ENCODE measurements around the gene TBXAS1. TPM values are rescaled to one million over a fixed set of nuclear protein-coding genes. Genes with fewer than 3 reads are reported as not detected.

The TBXAS1 gene
- total and polyA plus RNA-seq, 11 donors = 2.0 to 32.0 (median 4.7) TPM

DNA sequence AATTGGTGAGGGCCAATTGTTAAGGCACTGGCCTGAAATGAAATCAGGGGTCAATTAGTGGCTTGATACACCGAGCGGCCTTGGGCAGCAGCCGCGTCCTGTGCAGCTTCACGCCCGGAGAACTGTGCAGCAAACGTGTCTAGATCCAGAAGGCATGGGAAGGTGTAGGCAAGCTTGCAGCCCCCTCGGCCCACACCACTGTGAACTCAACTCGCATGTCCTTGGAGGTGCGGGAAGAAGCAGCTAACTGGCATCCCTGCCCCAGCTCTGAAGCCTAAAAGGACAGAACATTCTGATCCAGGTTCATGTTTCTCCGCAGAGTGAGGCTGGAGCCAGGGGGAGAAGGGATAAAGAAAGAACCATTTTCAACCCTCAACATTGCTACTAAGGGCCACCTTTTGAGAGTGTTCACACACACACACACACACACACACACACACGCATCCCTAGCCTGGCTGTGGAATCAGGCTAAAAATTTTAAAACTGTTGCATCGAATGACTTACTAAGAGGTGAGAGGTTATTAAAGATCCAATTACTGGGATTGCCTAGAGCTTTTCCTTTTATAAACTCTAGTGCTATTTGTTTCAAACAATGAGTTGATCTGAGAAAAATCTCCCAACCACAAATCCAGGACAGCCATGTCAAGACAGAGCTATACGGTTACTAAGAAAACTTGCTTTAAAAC, 129.7 kb downstream of the TBXAS1 start:
- ATAC-seq = no peak
- Histone ChIP-seq H3K27me3 (no peaks in the 10 kb centered on the region), H3K4me3 (no peak overlapping the region), H3K36me3 (peaks cover 0 to 43% (median 0%) of the 10 kb centered on the region in 9 donors), H3K27ac (no peak overlapping the region), H3K4me1 (no peaks in the 10 kb centered on the region), H3K9me3 (no peaks in the 10 kb centered on the region)
- WGBS, 4 donors = 94 to 96% (median 95%) methylated on average over 14 of the region's 14 CpGs
- no peak for TF ChIP-seq POLR2A (IDR thresholded peaks at IDR 0.05)
- TF ChIP-seq, protein P1, sequence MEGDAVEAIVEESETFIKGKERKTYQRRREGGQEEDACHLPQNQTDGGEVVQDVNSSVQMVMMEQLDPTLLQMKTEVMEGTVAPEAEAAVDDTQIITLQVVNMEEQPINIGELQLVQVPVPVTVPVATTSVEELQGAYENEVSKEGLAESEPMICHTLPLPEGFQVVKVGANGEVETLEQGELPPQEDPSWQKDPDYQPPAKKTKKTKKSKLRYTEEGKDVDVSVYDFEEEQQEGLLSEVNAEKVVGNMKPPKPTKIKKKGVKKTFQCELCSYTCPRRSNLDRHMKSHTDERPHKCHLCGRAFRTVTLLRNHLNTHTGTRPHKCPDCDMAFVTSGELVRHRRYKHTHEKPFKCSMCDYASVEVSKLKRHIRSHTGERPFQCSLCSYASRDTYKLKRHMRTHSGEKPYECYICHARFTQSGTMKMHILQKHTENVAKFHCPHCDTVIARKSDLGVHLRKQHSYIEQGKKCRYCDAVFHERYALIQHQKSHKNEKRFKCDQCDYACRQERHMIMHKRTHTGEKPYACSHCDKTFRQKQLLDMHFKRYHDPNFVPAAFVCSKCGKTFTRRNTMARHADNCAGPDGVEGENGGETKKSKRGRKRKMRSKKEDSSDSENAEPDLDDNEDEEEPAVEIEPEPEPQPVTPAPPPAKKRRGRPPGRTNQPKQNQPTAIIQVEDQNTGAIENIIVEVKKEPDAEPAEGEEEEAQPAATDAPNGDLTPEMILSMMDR (IDR thresholded peaks at IDR 0.05) = no peak
- intact Hi-C loops (cut with DNase I) = no loop called here
- DNase-seq = no peak

DNA sequence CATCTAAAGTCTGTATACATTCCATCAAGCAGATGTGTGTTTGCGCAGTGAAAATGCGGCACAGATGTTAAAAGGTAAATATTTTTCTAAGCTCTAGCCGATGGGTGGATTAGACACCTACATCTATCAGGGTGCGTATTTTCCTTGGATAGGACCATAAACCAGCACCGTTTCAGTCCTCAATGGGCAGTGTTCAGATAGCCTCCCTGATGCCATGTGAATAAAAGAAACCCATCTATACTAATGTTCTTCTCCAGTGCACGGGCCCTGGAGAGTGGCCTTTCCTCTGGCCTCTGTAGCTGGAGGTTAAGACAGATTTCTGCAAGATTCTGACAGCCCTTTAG, 130.2 kb downstream of the TBXAS1 start:
- WGBS, 4 donors = 79 to 88% (median 80%) methylated on average over 6 of the region's 6 CpGs
- H3K27ac ChIP-seq = no peak overlapping the region
- no peaks in the 10 kb centered on the region for H3K9me3 ChIP-seq
- H3K4me3 ChIP-seq = no peak overlapping the region
- no peak for DNase-seq
- no peaks in the 10 kb centered on the region for H3K27me3 ChIP-seq
- no peak for TF ChIP-seq POLR2A (IDR thresholded peaks at IDR 0.05)
- intact Hi-C loops (cut with DNase I) = no loop called here
- H3K4me1 ChIP-seq = no peaks in the 10 kb centered on the region
- ATAC-seq = no peak
- peaks cover 0 to 44% (median 0%) of the 10 kb centered on the region in 9 donors for H3K36me3 ChIP-seq

DNA sequence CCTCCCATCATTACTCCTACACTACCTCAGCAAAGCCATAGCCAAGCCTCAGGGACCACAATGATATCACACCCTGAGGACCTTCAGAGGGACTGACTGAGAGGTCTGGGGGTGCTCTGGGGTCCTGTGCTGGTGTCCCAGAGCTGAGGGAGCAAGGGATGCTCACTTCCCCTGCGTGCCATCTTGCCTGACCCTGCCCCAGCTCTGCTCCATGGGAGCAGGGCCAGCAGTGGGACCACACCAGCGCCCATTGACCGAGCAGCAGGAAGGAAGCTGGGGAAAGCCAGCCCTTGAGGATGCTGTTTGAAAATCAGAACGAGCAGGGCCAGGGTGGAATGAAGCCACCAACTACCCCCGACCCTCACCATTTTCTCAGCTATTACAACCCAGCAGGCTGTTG, 130.7 kb downstream of the TBXAS1 start:
- no peak overlapping the region for H3K4me3 ChIP-seq
- H3K27me3 ChIP-seq = no peaks in the 10 kb centered on the region
- H3K9me3 ChIP-seq = no peaks in the 10 kb centered on the region
- ATAC-seq (no peak), DNase-seq (no peak)
- H3K4me1 ChIP-seq = no peaks in the 10 kb centered on the region
- WGBS, 4 donors = 59 to 80% (median 72%) methylated on average over 5 of the region's 5 CpGs
- peaks cover 0 to 48% (median 0%) of the 10 kb centered on the region in 9 donors for H3K36me3 ChIP-seq
- no peak overlapping the region for H3K27ac ChIP-seq
- TF ChIP-seq, protein P1 (IDR thresholded peaks at IDR 0.05) = no peak
- TF ChIP-seq POLR2A (IDR thresholded peaks at IDR 0.05) = no peak
- intact Hi-C loops (cut with DNase I) = no loop called here

DNA sequence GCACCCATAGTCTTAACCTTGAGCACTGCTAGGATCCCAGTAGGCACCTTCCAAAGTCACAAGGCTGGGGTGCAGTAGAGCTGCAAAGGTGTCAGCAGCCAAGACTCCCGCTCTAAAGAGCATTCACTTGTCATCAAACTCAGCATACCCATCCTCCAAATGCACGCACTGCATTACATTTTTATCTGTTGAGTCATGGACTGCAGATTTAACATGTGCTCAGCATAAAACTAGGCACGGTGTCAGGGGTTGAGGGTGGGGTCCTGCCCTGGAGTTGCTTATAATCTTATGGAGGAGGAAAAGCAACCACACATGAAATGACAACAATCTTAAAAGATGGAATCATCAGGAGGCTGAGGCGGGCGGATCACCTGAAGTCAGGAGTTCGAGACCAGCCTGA, 131.1 kb downstream of the TBXAS1 start:
- no peak overlapping the region for H3K27ac ChIP-seq
- H3K4me3 ChIP-seq = no peak overlapping the region
- TF ChIP-seq POLR2A (IDR thresholded peaks at IDR 0.05) = no peak
- TF ChIP-seq, protein P1 (IDR thresholded peaks at IDR 0.05) = no peak
- WGBS, 4 donors = 82 to 92% (median 91%) methylated on average over 6 of the region's 6 CpGs
- ATAC-seq (no peak), DNase-seq (no peak)
- no peaks in the 10 kb centered on the region for H3K27me3 ChIP-seq
- H3K4me1 ChIP-seq = no peaks in the 10 kb centered on the region
- intact Hi-C loops (cut with DNase I) = no loop called here
- peaks cover 0 to 53% (median 0%) of the 10 kb centered on the region in 9 donors for H3K36me3 ChIP-seq
- H3K9me3 ChIP-seq = no peaks in the 10 kb centered on the region

Data from heart left ventricle (tissue), 16 donors.